ENCODE measurements around the gene R3HDM4.

R3HDM4 gene

GRCh38 chr19:872266-872951 is 40.6 kb downstream of the R3HDM4 start:
- DNase-seq = peak; percentile 74

- DNase-seq = peak; percentile 18
Observed at GRCh38 chr19:871446-872265, 41.4 kb downstream of the R3HDM4 start.

- DNase-seq = no peak
Observed at GRCh38 chr19:870963-871401, 42.0 kb downstream of the R3HDM4 start.

- DNase-seq = no peak
Observed at GRCh38 chr19:870314-870713, 42.7 kb downstream of the R3HDM4 start.

- peak; percentile 97 for DNase-seq
Observed at GRCh38 chr19:869245-870177, 43.5 kb downstream of the R3HDM4 start.

GRCh38 chr19:868458-869244 is 44.4 kb downstream of the R3HDM4 start:
- DNase-seq = no peak

- no peak for DNase-seq
Observed at GRCh38 chr19:867855-868457, 45.1 kb downstream of the R3HDM4 start.

- no peak for DNase-seq
Observed at GRCh38 chr19:867301-867793, 45.7 kb downstream of the R3HDM4 start.

GRCh38 chr19:866769-867300 is 46.2 kb downstream of the R3HDM4 start:
- DNase-seq = no peak

- no peak for DNase-seq
Observed at GRCh38 chr19:863315-863620, 49.8 kb downstream of the R3HDM4 start.

GRCh38 chr19:862581-863314 is 50.3 kb downstream of the R3HDM4 start:
- peak; percentile 44 for DNase-seq

GRCh38 chr19:861756-862580 is 51.1 kb downstream of the R3HDM4 start:
- DNase-seq = peak; percentile 18

- no peak for DNase-seq
Observed at GRCh38 chr19:861141-861755, 51.8 kb downstream of the R3HDM4 start.

GRCh38 chr19:858868-859843 is 53.9 kb downstream of the R3HDM4 start, which contains the start of gene CFD:
Gene CFD (plus strand): TSS chr19:859664. CDS start chr19:859690, 26 bp downstream.
- no peak for DNase-seq

- no peak for DNase-seq
Observed at GRCh38 chr19:858284-858683, 54.7 kb downstream of the R3HDM4 start.

GRCh38 chr19:855566-856120 is 57.4 kb downstream of the R3HDM4 start:
- no peak for DNase-seq

- DNase-seq = no peak
Observed at GRCh38 chr19:855142-855541, 57.9 kb downstream of the R3HDM4 start.
